ENCODE results near the gene ZNF518B. TPM values are rescaled to one million over a fixed set of nuclear protein-coding genes. Genes with fewer than 3 reads are reported as not detected.

Gene ZNF518B
- total and polyA plus RNA-seq, 9 of the 15 experiments (the other 6 are each of a cell fraction or from before 2014, with no cell fraction given), result 13.1 to 48.9 (median 37.5) TPM

DNA sequence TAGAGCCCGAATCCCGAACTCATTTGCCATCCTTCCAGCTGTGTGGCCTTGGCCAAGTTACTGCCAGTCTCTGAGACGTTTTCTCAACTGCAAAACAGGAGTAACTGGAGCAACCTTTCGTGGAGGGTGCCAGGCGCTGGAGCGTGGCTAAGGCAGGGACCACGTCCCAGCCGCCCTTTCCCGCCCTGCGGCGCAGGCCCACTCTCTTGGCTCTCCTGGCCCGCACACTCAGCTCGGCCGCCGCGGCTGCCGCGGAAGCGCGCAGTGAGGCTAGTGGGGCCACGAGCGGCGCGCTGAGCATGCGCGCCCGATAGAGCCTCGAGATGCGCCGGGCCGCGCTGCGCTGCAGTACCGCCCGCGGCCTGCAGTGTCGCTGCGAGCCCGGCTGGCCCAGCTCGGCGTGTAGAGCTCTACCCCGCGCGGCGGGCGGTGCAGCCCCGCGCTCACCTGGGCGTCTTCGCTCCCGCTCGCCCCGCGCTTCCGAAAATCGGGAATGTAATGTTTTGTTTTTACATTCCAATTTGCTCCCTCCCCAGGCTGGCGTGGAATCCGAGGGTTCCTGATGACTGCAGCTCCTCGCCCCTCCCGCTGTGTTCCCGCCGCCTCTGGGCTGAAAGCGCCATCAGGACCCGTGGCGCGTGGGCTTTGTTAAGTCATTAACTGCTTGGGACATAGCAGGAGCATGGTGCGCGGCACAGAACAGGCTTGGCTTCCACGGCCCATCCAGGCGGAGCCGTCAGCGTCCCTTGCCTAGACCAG is 4.0 kb upstream of the ZNF518B start (continued):
- TF ChIP-seq, protein P1, sequence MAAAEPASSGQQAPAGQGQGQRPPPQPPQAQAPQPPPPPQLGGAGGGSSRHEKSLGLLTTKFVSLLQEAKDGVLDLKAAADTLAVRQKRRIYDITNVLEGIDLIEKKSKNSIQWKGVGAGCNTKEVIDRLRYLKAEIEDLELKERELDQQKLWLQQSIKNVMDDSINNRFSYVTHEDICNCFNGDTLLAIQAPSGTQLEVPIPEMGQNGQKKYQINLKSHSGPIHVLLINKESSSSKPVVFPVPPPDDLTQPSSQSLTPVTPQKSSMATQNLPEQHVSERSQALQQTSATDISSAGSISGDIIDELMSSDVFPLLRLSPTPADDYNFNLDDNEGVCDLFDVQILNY (CRISPR knock-in tag; IDR thresholded peaks at IDR 0.05), result peak; percentile 92; the same call in 1 of the 2 replicates
- TF ChIP-seq, protein P2, sequence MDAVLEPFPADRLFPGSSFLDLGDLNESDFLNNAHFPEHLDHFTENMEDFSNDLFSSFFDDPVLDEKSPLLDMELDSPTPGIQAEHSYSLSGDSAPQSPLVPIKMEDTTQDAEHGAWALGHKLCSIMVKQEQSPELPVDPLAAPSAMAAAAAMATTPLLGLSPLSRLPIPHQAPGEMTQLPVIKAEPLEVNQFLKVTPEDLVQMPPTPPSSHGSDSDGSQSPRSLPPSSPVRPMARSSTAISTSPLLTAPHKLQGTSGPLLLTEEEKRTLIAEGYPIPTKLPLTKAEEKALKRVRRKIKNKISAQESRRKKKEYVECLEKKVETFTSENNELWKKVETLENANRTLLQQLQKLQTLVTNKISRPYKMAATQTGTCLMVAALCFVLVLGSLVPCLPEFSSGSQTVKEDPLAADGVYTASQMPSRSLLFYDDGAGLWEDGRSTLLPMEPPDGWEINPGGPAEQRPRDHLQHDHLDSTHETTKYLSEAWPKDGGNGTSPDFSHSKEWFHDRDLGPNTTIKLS (IDR thresholded peaks at IDR 0.05; ENCODE audit: borderline replicate concordance, low read depth), result no peak
- peak; percentile 91 for TF ChIP-seq L3MBTL2 (IDR thresholded peaks at IDR 0.05)
- no peak for TF ChIP-seq HNRNPH1 (optimal IDR thresholded peaks at IDR 0.05; ENCODE audit: low read depth, low read length)
- peak; percentile 82; the same call in 1 of the 2 replicates for TF ChIP-seq RB1 (IDR thresholded peaks at IDR 0.05; ENCODE audit: low read depth)
- TF ChIP-seq, protein P3, sequence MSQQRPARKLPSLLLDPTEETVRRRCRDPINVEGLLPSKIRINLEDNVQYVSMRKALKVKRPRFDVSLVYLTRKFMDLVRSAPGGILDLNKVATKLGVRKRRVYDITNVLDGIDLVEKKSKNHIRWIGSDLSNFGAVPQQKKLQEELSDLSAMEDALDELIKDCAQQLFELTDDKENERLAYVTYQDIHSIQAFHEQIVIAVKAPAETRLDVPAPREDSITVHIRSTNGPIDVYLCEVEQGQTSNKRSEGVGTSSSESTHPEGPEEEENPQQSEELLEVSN (IDR thresholded peaks at IDR 0.05; ENCODE audit: borderline replicate concordance in 1 of 2, extremely low read depth in 1 of 2, insufficient read depth in 1 of 2, insufficient read length in 1 of 2, low read depth in 1 of 2, low read length in 1 of 2, poor library complexity in 1 of 2, severe bottlenecking in 1 of 2), result peak; percentile 89 to 94
- TF ChIP-seq NCOA1 (IDR thresholded peaks at IDR 0.05; ENCODE audit: low read depth), result no peak
- TF ChIP-seq, protein P4, sequence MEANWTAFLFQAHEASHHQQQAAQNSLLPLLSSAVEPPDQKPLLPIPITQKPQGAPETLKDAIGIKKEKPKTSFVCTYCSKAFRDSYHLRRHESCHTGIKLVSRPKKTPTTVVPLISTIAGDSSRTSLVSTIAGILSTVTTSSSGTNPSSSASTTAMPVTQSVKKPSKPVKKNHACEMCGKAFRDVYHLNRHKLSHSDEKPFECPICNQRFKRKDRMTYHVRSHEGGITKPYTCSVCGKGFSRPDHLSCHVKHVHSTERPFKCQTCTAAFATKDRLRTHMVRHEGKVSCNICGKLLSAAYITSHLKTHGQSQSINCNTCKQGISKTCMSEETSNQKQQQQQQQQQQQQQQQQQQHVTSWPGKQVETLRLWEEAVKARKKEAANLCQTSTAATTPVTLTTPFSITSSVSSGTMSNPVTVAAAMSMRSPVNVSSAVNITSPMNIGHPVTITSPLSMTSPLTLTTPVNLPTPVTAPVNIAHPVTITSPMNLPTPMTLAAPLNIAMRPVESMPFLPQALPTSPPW (CRISPR knock-in tag; IDR thresholded peaks at IDR 0.05), result peak; percentile 41; the same call in 1 of the 2 replicates
- TF ChIP-seq ZNF274 (IDR thresholded peaks at IDR 0.05; ENCODE audit: borderline replicate concordance, low read depth, low read length), result no peak
- no peak for TF ChIP-seq KDM5B (IDR thresholded peaks at IDR 0.05; ENCODE audit: insufficient replicate concordance, low read depth, low read length)
- TF ChIP-seq HMG20B (CRISPR knock-in tag; IDR thresholded peaks at IDR 0.05), result no peak
- no peak for TF ChIP-seq SAFB2 (IDR thresholded peaks at IDR 0.05; ENCODE audit: borderline replicate concordance, low read depth, low read length, severe bottlenecking)
- TF ChIP-seq, protein P5, sequence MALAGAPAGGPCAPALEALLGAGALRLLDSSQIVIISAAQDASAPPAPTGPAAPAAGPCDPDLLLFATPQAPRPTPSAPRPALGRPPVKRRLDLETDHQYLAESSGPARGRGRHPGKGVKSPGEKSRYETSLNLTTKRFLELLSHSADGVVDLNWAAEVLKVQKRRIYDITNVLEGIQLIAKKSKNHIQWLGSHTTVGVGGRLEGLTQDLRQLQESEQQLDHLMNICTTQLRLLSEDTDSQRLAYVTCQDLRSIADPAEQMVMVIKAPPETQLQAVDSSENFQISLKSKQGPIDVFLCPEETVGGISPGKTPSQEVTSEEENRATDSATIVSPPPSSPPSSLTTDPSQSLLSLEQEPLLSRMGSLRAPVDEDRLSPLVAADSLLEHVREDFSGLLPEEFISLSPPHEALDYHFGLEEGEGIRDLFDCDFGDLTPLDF (CRISPR knock-in tag; IDR thresholded peaks at IDR 0.05), result peak; percentile 61; the same call in 1 of the 2 replicates
- TF ChIP-seq, protein P6, sequence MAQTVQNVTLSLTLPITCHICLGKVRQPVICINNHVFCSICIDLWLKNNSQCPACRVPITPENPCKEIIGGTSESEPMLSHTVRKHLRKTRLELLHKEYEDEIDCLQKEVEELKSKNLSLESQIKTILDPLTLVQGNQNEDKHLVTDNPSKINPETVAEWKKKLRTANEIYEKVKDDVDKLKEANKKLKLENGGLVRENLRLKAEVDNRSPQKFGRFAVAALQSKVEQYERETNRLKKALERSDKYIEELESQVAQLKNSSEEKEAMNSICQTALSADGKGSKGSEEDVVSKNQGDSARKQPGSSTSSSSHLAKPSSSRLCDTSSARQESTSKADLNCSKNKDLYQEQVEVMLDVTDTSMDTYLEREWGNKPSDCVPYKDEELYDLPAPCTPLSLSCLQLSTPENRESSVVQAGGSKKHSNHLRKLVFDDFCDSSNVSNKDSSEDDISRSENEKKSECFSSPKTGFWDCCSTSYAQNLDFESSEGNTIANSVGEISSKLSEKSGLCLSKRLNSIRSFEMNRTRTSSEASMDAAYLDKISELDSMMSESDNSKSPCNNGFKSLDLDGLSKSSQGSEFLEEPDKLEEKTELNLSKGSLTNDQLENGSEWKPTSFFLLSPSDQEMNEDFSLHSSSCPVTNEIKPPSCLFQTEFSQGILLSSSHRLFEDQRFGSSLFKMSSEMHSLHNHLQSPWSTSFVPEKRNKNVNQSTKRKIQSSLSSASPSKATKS (CRISPR knock-in tag; IDR thresholded peaks at IDR 0.05), result no peak
- 0 out of 2 replicates have a peak, but pooled peaks have one; percentile 5 for TF ChIP-seq ZNF707 (CRISPR knock-in tag; conservative IDR thresholded peaks at IDR 0.05)
- no peak for TF ChIP-seq ELF4 (CRISPR knock-in tag; IDR thresholded peaks at IDR 0.05)

Measured in K562 (cell line).